ENCODE measurements around the gene TNS1.

GRCh38 chr2:218026244-218026643 is 23.4 kb upstream of the TNS1 start:
- TF ChIP-seq SPI1 (IDR thresholded peaks at IDR 0.05; ENCODE audit: borderline replicate concordance, low read depth) (no peak), CTCF (IDR thresholded peaks at IDR 0.05; ENCODE audit: insufficient read depth, low read length) (no peak)
